ENCODE data around the gene HTT. TPM values are rescaled to one million over a fixed set of nuclear protein-coding genes. Genes with fewer than 3 reads are reported as not detected.

HTT gene
- total RNA-seq, 1 experiment from 2014 or later, result 85.4 TPM

GRCh38 chr4:3205995-3206394, 131.5 kb downstream of the HTT start (continued):
- TF ChIP-seq PREB (CRISPR knock-in tag; IDR thresholded peaks at IDR 0.05; ENCODE audit: borderline replicate concordance), result no peak

- ATAC-seq, result no peak
- no peaks in the 10 kb centered on the region for H3K4me1 Mint-ChIP-seq
- ChIA-PET POLR2A (no interaction called here), CTCF (no interaction called here)
- H3K27me3 Mint-ChIP-seq (ENCODE audit: low read depth), result no peaks in the 10 kb centered on the region
- H3K27ac Mint-ChIP-seq, result peak overlapping the region; percentile 34; the same call in 1 of the 2 replicates
- DNase-seq (ENCODE audit: low spot score), result no peak
- no peak overlapping the region for H3K4me3 Mint-ChIP-seq
- TF ChIP-seq, protein P1, sequence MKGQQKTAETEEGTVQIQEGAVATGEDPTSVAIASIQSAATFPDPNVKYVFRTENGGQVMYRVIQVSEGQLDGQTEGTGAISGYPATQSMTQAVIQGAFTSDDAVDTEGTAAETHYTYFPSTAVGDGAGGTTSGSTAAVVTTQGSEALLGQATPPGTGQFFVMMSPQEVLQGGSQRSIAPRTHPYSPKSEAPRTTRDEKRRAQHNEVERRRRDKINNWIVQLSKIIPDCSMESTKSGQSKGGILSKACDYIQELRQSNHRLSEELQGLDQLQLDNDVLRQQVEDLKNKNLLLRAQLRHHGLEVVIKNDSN (CRISPR knock-in tag; IDR thresholded peaks at IDR 0.05), result no peak
- TF ChIP-seq NFE2L1 (CRISPR knock-in tag; IDR thresholded peaks at IDR 0.05) (no peak), OVOL2 (CRISPR knock-in tag; IDR thresholded peaks at IDR 0.05; ENCODE audit: borderline replicate concordance) (no peak), ZNF121 (CRISPR knock-in tag; IDR thresholded peaks at IDR 0.05) (no peak), EMX1 (CRISPR knock-in tag; IDR thresholded peaks at IDR 0.05) (no peak), GRHL2 (CRISPR knock-in tag; IDR thresholded peaks at IDR 0.05; ENCODE audit: insufficient replicate concordance, severe bottlenecking) (no peak), ZNF138 (CRISPR knock-in tag; conservative IDR thresholded peaks at IDR 0.05) (no peak), GABPB1 (CRISPR knock-in tag; IDR thresholded peaks at IDR 0.05) (no peak), JAZF1 (CRISPR knock-in tag; IDR thresholded peaks at IDR 0.05) (no peak), ZNF671 (CRISPR knock-in tag; IDR thresholded peaks at IDR 0.05) (no peak), SMAD3 (CRISPR knock-in tag; IDR thresholded peaks at IDR 0.05; ENCODE audit: borderline replicate concordance) (no peak), SP1 (CRISPR knock-in tag; conservative IDR thresholded peaks at IDR 0.05) (no peak), TEAD4 (CRISPR knock-in tag; IDR thresholded peaks at IDR 0.05) (no peak)
- TF ChIP-seq, protein P2, sequence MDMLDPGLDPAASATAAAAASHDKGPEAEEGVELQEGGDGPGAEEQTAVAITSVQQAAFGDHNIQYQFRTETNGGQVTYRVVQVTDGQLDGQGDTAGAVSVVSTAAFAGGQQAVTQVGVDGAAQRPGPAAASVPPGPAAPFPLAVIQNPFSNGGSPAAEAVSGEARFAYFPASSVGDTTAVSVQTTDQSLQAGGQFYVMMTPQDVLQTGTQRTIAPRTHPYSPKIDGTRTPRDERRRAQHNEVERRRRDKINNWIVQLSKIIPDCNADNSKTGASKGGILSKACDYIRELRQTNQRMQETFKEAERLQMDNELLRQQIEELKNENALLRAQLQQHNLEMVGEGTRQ (CRISPR knock-in tag; IDR thresholded peaks at IDR 0.05), result no peak
- TF ChIP-seq, protein P3, sequence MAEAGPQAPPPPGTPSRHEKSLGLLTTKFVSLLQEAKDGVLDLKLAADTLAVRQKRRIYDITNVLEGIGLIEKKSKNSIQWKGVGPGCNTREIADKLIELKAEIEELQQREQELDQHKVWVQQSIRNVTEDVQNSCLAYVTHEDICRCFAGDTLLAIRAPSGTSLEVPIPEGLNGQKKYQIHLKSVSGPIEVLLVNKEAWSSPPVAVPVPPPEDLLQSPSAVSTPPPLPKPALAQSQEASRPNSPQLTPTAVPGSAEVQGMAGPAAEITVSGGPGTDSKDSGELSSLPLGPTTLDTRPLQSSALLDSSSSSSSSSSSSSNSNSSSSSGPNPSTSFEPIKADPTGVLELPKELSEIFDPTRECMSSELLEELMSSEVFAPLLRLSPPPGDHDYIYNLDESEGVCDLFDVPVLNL (CRISPR knock-in tag; IDR thresholded peaks at IDR 0.05; ENCODE audit: borderline replicate concordance, low read depth), result no peak
- TF ChIP-seq, protein P4, sequence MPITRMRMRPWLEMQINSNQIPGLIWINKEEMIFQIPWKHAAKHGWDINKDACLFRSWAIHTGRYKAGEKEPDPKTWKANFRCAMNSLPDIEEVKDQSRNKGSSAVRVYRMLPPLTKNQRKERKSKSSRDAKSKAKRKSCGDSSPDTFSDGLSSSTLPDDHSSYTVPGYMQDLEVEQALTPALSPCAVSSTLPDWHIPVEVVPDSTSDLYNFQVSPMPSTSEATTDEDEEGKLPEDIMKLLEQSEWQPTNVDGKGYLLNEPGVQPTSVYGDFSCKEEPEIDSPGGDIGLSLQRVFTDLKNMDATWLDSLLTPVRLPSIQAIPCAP (CRISPR knock-in tag; IDR thresholded peaks at IDR 0.05), result no peak
- H3K9me3 Mint-ChIP-seq, result no peaks in the 10 kb centered on the region
- H3K36me3 Mint-ChIP-seq, result peaks cover 42% of the 10 kb centered on the region
These were observed 132.1 kb downstream of the HTT start for GRCh38 chr4:3206439-3207100.

- ATAC-seq (no peak), DNase-seq (ENCODE audit: low spot score) (no peak)
- Mint-ChIP-seq H3K27ac (no peak overlapping the region), H3K4me3 (no peak overlapping the region), H3K36me3 (peaks cover 52% of the 10 kb centered on the region), H3K4me1 (no peaks in the 10 kb centered on the region), H3K27me3 (ENCODE audit: low read depth) (no peaks in the 10 kb centered on the region), H3K9me3 (no peaks in the 10 kb centered on the region)
- CTCF ChIA-PET, result no interaction called here
- POLR2A ChIA-PET, result no interaction called here
- no peak for TF ChIP-seq NR2C2 (CRISPR knock-in tag; IDR thresholded peaks at IDR 0.05)
These were observed 133.1 kb downstream of the HTT start for GRCh38 chr4:3207531-3208037.

All from WTC11 (cell line).